CD4-positive, alpha-beta T cell (primary cell): ENCODE results near the gene PHLDB1. TPM values are rescaled to one million over a fixed set of nuclear protein-coding genes. Genes with fewer than 3 reads are reported as not detected.

ENCODE experiments used
- ATAC-seq: fragments of 200-7000 bp; cut with Tn5 transposase; one replicate; pipeline ENCODE4 v1.10.0; 2022; ENCODE audit warnings: mild to moderate bottlenecking; ENCODE audit not compliant: poor library complexity
- CTCF ChIA-PET: fragments of 350-600 bp; sonication (Branson Sonifier 250); formaldehyde crosslinking; loops from one replicate; lab custom pipeline; 2021; ENCODE audit warnings: antibody characterized with exemption, inconsistent platforms; lab: Charles Lee
- POLR2A ChIA-PET: fragments of 350-600 bp; sonication (Branson Sonifier 250); formaldehyde crosslinking; loops from one replicate; lab custom pipeline; 2021; ENCODE audit warnings: antibody characterized with exemption, inconsistent platforms; lab: Charles Lee
- DNase-seq, 14 experiments: peaks; one replicate each; pipeline ENCODE4 v3.0.0-alpha.2; 2013 to 2020; ENCODE audit warnings: mixed read lengths in 2 of 14
- H3K27ac ChIP-seq, 2 donors: one replicate each; pipeline versions ENCODE4 v1.5.1 to v1.7.0; 2013; ENCODE audit warnings: low read length in 2 of 2, low read depth in 1 of 2, mild to moderate bottlenecking in 1 of 2
- H3K27me3 ChIP-seq, 2 experiments: 1 replicate in 1 of 2; 2 replicates in 1 of 2; pipeline versions ENCODE4 v1.6.1 to v1.7.0; 2013; ENCODE audit warnings: low read length in 2 of 2, control low read depth in 1 of 2, mild to moderate bottlenecking in 1 of 2, moderate library complexity in 1 of 2; ENCODE audit not compliant: insufficient read depth in 2 of 2, control insufficient read depth in 1 of 2
- H3K36me3 ChIP-seq: one replicate; pipeline ENCODE4 v1.6.1; 2013; ENCODE audit warnings: low read length, control low read depth; ENCODE audit not compliant: insufficient read depth
- H3K4me1 ChIP-seq: one replicate; pipeline ENCODE4 v1.6.1; 2013; ENCODE audit warnings: low read length, control low read depth; ENCODE audit not compliant: insufficient read depth
- H3K4me3 ChIP-seq: one replicate; pipeline ENCODE4 v1.5.1; 2013; ENCODE audit warnings: mild to moderate bottlenecking, low read length, moderate library complexity
- H3K9me3 ChIP-seq, 2 experiments: 1 replicate in 1 of 2; 2 replicates in 1 of 2; pipeline versions ENCODE4 v1.6.1 to v1.7.0; 2013; ENCODE audit warnings: low read length in 2 of 2, mild to moderate bottlenecking in 2 of 2, control low read depth in 1 of 2, moderate library complexity in 1 of 2; ENCODE audit not compliant: control insufficient read depth in 1 of 2, insufficient read depth in 1 of 2
- H3K27ac Mint-ChIP-seq: one replicate; pipeline ENCODE4 v1.8.0; 2020; ENCODE audit warnings: mixed read lengths
- H3K27me3 Mint-ChIP-seq: one replicate; pipeline ENCODE4 v1.8.0; 2021; ENCODE audit warnings: mixed read lengths
- H3K36me3 Mint-ChIP-seq: one replicate; pipeline ENCODE4 v1.8.0; 2021; ENCODE audit warnings: low read depth, mixed read lengths
- H3K4me1 Mint-ChIP-seq: one replicate; pipeline ENCODE4 v1.8.0; 2021; ENCODE audit warnings: low read depth, mixed read lengths
- H3K4me3 Mint-ChIP-seq: one replicate; pipeline ENCODE4 v1.8.0; 2020; ENCODE audit warnings: mild to moderate bottlenecking, mixed read lengths
- H3K9me3 Mint-ChIP-seq: one replicate; pipeline ENCODE4 v1.8.0; 2020; ENCODE audit warnings: mixed read lengths
- CTCF ChIP-seq: fragments of 200-600 bp; IDR thresholded peaks from one replicate; pipeline ENCODE4 v1.8.0; 2022; ENCODE audit warnings: antibody characterized with exemption, mild to moderate bottlenecking
- intact Hi-C, 2 experiments: fragments of 100-400 bp; cut with DNase I in 1 of 2; cut with micrococcal nuclease in 1 of 2; formaldehyde crosslinking; loops; one replicate each; pipeline versions ENCODE4 v1.15.1 to v1.9.0; 2023 to 2025; cut with DNase I, micrococcal nuclease
- total RNA-seq, 174 experiments: library from RNA in 2 of 174; stranded (reverse) in 2 of 174; gene quantifications; one replicate each; pipeline ENCODE4 v1.2.3 and lab custom pipeline; 2021 to 2026

PHLDB1 gene
- total RNA-seq, 2 experiments from 2014 or later: 1.8 to 2.3 TPM

- H3K4me1 ChIP-seq: peaks cover 13% of the 10 kb centered on the region
- ChIA-PET POLR2A (no interaction called here), CTCF (no interaction called here)
- Mint-ChIP-seq H3K36me3 (no peaks in the 10 kb centered on the region), H3K4me1 (peaks cover 5% of the 10 kb centered on the region), H3K27ac (no peak overlapping the region), H3K4me3 (no peak overlapping the region), H3K9me3 (no peaks in the 10 kb centered on the region), H3K27me3 (peaks cover 13% of the 10 kb centered on the region)
- peaks cover 9 to 10% of the 10 kb centered on the region in 2 experiments for H3K27me3 ChIP-seq
- no peak overlapping the region for H3K4me3 ChIP-seq
- ATAC-seq (no peak), DNase-seq (no peak)
- no peak overlapping the region for H3K27ac ChIP-seq
- no peaks in the 10 kb centered on the region for H3K36me3 ChIP-seq
- TF ChIP-seq CTCF: no peak
- intact Hi-C loops: no loop called here
- no peaks in the 10 kb centered on the region for H3K9me3 ChIP-seq
These were observed 17.7 kb downstream of the PHLDB1 start for GRCh38 chr11:118625036-118625690.

DNA sequence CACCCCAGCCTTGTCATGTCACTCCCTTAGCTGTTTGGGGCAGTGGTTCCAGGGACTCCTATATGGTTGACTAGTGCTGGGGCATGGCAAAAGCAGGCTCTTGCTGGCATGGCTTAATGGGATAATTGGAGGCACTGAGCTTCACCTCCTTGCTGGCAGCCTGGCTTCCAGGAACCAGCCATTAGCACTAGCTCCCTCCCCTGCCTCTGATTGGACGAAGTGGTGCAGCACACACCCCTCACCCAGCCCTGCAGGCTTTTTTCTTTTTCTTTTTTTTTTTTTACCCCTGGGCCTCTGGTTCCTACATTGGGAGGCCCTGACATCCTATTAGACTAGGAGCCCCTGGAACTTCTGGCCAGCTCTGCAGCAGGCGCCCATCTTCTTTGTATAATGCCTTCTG, 18.6 kb downstream of the PHLDB1 start:
- H3K9me3 Mint-ChIP-seq: no peaks in the 10 kb centered on the region
- POLR2A ChIA-PET: interaction anchor here (0.6 kb wide), 1 partner anchor 174 kb away, joined by 4 read pairs; no protein-coding TSS in a partner anchor
- ATAC-seq (no peak), DNase-seq (no peak)
- Histone ChIP-seq H3K27ac (no peak overlapping the region), H3K4me1 (peaks cover 6% of the 10 kb centered on the region), H3K27me3 (peaks cover 3 to 4% of the 10 kb centered on the region in 2 experiments), H3K36me3 (no peaks in the 10 kb centered on the region), H3K9me3 (no peaks in the 10 kb centered on the region), H3K4me3 (no peak overlapping the region)
- intact Hi-C loops: no loop called here
- no peak overlapping the region for H3K4me3 Mint-ChIP-seq
- peaks cover 3% of the 10 kb centered on the region for H3K4me1 Mint-ChIP-seq
- H3K27ac Mint-ChIP-seq: no peak overlapping the region
- H3K36me3 Mint-ChIP-seq: no peaks in the 10 kb centered on the region
- TF ChIP-seq CTCF: no peak
- CTCF ChIA-PET: no interaction called here
- peaks cover 8% of the 10 kb centered on the region for H3K27me3 Mint-ChIP-seq

GRCh38 chr11:118627566-118627965, 20.2 kb downstream of the PHLDB1 start:
- no peaks in the 10 kb centered on the region for H3K4me1 Mint-ChIP-seq
- Histone ChIP-seq H3K27me3 (no peaks in the 10 kb centered on the region), H3K27ac (no peak overlapping the region), H3K4me3 (no peak overlapping the region), H3K9me3 (no peaks in the 10 kb centered on the region), H3K36me3 (no peaks in the 10 kb centered on the region), H3K4me1 (no peaks in the 10 kb centered on the region)
- H3K9me3 Mint-ChIP-seq: no peaks in the 10 kb centered on the region
- CTCF ChIA-PET: no interaction called here
- no peak overlapping the region for H3K27ac Mint-ChIP-seq
- H3K27me3 Mint-ChIP-seq: no peaks in the 10 kb centered on the region
- H3K36me3 Mint-ChIP-seq: no peaks in the 10 kb centered on the region
- no peak for DNase-seq
- intact Hi-C loops: no loop called here
- no peak for TF ChIP-seq CTCF
- no peak for ATAC-seq
- no peak overlapping the region for H3K4me3 Mint-ChIP-seq
- POLR2A ChIA-PET: no interaction called here
